ENCODE measurements around the gene ROBO2. TPM values are rescaled to one million over a fixed set of nuclear protein-coding genes. Genes with fewer than 3 reads are reported as not detected.
"Not testable (repeated sequence)": the region's sequence is repeated elsewhere in the genome, so short reads cannot be mapped to it uniquely, and the experiment has no call there.

The ROBO2 gene
- total RNA-seq, 2 donors from 2014 or later, result 1.4 to 3.4 TPM

GRCh38 chr3:77372018-77372417 lies 332.1 kb downstream of the ROBO2 start:
- intact Hi-C loops (cut with DNase I), result no loop called here
- DNase-seq (ENCODE audit: low spot score), result no peak

GRCh38 chr3:77372634-77373346 lies 332.9 kb downstream of the ROBO2 start:
- DNase-seq (ENCODE audit: low spot score), result no peak
- intact Hi-C loops (cut with DNase I), result no loop called here

GRCh38 chr3:77373619-77374018 lies 333.7 kb downstream of the ROBO2 start:
- DNase-seq (ENCODE audit: low spot score), result no peak
- intact Hi-C loops (cut with DNase I), result no loop called here

- intact Hi-C loops (cut with DNase I), result loop anchor here in 1 of 2 donors (5.0 kb wide), 1 partner anchor 1616 kb away; no protein-coding TSS in a partner anchor
- no peak for DNase-seq (ENCODE audit: low spot score)
Observed at GRCh38 chr3:77376511-77376910, 336.6 kb downstream of the ROBO2 start.

GRCh38 chr3:77377717-77378116 lies 337.8 kb downstream of the ROBO2 start:
- no peak for DNase-seq (ENCODE audit: low spot score)
- intact Hi-C loops (cut with DNase I), result loop anchor here in 1 of 2 donors (5.0 kb wide), 1 partner anchor 1615 kb away; no protein-coding TSS in a partner anchor

GRCh38 chr3:77380136-77380535 lies 340.2 kb downstream of the ROBO2 start:
- intact Hi-C loops (cut with DNase I), result no loop called here
- no peak for DNase-seq (ENCODE audit: low spot score)

- intact Hi-C loops (cut with DNase I), result no loop called here
- no peak for DNase-seq (ENCODE audit: low spot score)
Observed at GRCh38 chr3:77381431-77381830, 341.5 kb downstream of the ROBO2 start.

- DNase-seq (ENCODE audit: low spot score), result no peak
- intact Hi-C loops (cut with DNase I), result no loop called here
Observed at GRCh38 chr3:77392181-77392580, 352.3 kb downstream of the ROBO2 start.

GRCh38 chr3:77394046-77394445 lies 354.1 kb downstream of the ROBO2 start:
- DNase-seq (ENCODE audit: low spot score), result no peak
- intact Hi-C loops (cut with DNase I), result no loop called here

- DNase-seq (ENCODE audit: low spot score), result no peak
- intact Hi-C loops (cut with DNase I), result no loop called here
Observed at GRCh38 chr3:77404871-77405270, 365.0 kb downstream of the ROBO2 start.

GRCh38 chr3:77407441-77407840 lies 367.5 kb downstream of the ROBO2 start:
- no peak for DNase-seq (ENCODE audit: low spot score)
- intact Hi-C loops (cut with DNase I), result no loop called here

GRCh38 chr3:77410334-77410733 lies 370.4 kb downstream of the ROBO2 start:
- DNase-seq (ENCODE audit: low spot score); intact Hi-C loops (cut with DNase I): not testable (repeated sequence)

GRCh38 chr3:77411334-77411733 lies 371.4 kb downstream of the ROBO2 start:
- intact Hi-C loops (cut with DNase I), result no loop called here
- no peak for DNase-seq (ENCODE audit: low spot score)

- DNase-seq (ENCODE audit: low spot score), result no peak
- intact Hi-C loops (cut with DNase I), result no loop called here
Observed at GRCh38 chr3:77412021-77412438, 372.1 kb downstream of the ROBO2 start.

- intact Hi-C loops (cut with DNase I), result no loop called here
- no peak for DNase-seq (ENCODE audit: low spot score)
Observed at GRCh38 chr3:77412584-77412983, 372.7 kb downstream of the ROBO2 start.

- DNase-seq (ENCODE audit: low spot score), result no peak
- intact Hi-C loops (cut with DNase I), result no loop called here
Observed at GRCh38 chr3:77414881-77415280, 375.0 kb downstream of the ROBO2 start.

- DNase-seq (ENCODE audit: low spot score), result no peak
- intact Hi-C loops (cut with DNase I), result no loop called here
Observed at GRCh38 chr3:77420336-77420735, 380.4 kb downstream of the ROBO2 start.

GRCh38 chr3:77421916-77422315 lies 382.0 kb downstream of the ROBO2 start:
- DNase-seq (ENCODE audit: low spot score), result no peak
- intact Hi-C loops (cut with DNase I), result no loop called here

GRCh38 chr3:77426531-77426930 lies 386.6 kb downstream of the ROBO2 start:
- DNase-seq (ENCODE audit: low spot score), result no peak

GRCh38 chr3:77427528-77427927 lies 387.6 kb downstream of the ROBO2 start:
- DNase-seq (ENCODE audit: low spot score), result no peak
- intact Hi-C loops (cut with DNase I), result no loop called here

More at GRCh38 chr3:77426531-77426930, 386.6 kb downstream of the ROBO2 start:
- intact Hi-C loops (cut with DNase I), result no loop called here

GRCh38 chr3:77436908-77437307 lies 397.0 kb downstream of the ROBO2 start:
- intact Hi-C loops (cut with DNase I), result no loop called here
- no peak for DNase-seq (ENCODE audit: low spot score)

All from posterior vena cava (tissue), 2 donors.